Astrocyte of the spinal cord (primary cell): ENCODE results near the gene INAFM2.

Experiments used
- DNase-seq: peaks from one replicate; pipeline ENCODE4 v3.0.0; 2011; ENCODE audit warnings: low read depth, low spot score
- H3K4me3 ChIP-seq: 2 replicates; pipeline ENCODE4 v1.5.1; 2011; ENCODE audit warnings: low read depth, mild to moderate bottlenecking, low read length, moderate library complexity
- in situ Hi-C: cut with HindIII; loops from 2 replicates; pipeline ENCODE4 v1.10.0; 2017; ENCODE audit warnings: low sequenced_read_pairs
- TF ChIP-seq, protein P1 (sequence below): IDR thresholded peaks from 2 replicates; pipeline ENCODE4 v1.5.1; 2012; ENCODE audit warnings: low read depth, mild to moderate bottlenecking, low read length, inconsistent platforms

The INAFM2 gene

GRCh38 chr15:40347559-40348473, 24.3 kb downstream of the INAFM2 start:
- in situ Hi-C loops: no loop called here
- TF ChIP-seq, protein P1, sequence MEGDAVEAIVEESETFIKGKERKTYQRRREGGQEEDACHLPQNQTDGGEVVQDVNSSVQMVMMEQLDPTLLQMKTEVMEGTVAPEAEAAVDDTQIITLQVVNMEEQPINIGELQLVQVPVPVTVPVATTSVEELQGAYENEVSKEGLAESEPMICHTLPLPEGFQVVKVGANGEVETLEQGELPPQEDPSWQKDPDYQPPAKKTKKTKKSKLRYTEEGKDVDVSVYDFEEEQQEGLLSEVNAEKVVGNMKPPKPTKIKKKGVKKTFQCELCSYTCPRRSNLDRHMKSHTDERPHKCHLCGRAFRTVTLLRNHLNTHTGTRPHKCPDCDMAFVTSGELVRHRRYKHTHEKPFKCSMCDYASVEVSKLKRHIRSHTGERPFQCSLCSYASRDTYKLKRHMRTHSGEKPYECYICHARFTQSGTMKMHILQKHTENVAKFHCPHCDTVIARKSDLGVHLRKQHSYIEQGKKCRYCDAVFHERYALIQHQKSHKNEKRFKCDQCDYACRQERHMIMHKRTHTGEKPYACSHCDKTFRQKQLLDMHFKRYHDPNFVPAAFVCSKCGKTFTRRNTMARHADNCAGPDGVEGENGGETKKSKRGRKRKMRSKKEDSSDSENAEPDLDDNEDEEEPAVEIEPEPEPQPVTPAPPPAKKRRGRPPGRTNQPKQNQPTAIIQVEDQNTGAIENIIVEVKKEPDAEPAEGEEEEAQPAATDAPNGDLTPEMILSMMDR: no peak
- no peak overlapping the region for H3K4me3 ChIP-seq
- DNase-seq: no peak

GRCh38 chr15:40348474-40348870, 25.0 kb downstream of the INAFM2 start:
- in situ Hi-C loops: no loop called here
- DNase-seq: no peak
- TF ChIP-seq, protein P1: no peak
- no peak overlapping the region for H3K4me3 ChIP-seq

GRCh38 chr15:40349163-40349562, 25.7 kb downstream of the INAFM2 start:
- in situ Hi-C loops: no loop called here
- no peak for DNase-seq
- TF ChIP-seq, protein P1: no peak

DNA sequence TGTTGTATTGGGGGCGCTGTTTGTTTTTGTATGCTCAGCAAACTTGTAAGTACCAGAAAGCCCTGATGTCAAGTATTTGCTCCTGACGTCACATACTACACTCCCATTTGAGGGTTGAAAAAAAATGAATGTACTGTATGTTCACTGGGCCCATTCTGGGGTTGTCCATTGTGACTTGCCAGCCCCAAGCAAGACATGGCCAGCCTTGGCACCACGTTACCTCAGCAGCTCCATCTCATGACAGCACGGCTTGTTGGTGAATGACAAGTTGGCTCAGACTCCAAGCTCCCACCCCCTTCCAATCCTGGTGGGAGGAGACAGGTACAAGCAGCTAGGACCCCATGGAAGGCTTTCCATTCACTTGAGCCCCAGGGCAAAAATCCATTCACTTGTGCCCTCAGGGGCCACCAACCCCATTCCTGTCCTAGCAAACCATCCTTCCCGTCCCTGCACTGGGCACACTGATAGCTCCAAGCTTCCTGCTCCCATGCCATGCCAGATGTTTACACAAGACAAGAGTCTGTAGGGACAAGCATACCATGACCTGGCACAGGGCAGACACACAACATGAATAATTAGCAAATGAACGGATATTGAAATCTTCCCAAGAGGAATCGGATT, 28.9 kb downstream of the INAFM2 start:
- no peak overlapping the region for H3K4me3 ChIP-seq
- TF ChIP-seq, protein P1: no peak
- no peak for DNase-seq
- in situ Hi-C loops: no loop called here

More at GRCh38 chr15:40349163-40349562, 25.7 kb downstream of the INAFM2 start:
- H3K4me3 ChIP-seq: no peak overlapping the region

DNA sequence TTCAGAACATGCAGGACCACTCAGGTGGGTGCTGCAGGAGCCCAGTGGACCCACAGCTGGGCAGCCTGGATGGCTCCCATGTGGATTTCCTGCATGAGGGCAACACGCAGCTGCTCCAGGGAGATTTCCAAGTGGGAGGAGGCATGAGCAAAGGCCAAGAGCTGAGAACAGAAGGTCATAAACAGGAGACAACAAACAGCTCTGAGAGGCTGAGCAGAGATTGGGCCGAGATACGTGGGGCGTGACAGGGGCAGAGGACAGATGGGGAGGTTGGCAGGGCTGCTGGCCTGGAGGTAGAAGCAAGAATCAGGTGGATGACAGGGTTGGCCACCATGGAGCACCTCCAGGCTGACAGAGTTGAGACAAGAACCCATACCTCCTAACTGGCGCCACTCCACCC, 30.2 kb downstream of the INAFM2 start:
- no peak overlapping the region for H3K4me3 ChIP-seq
- TF ChIP-seq, protein P1: no peak
- in situ Hi-C loops: no loop called here
- no peak for DNase-seq

GRCh38 chr15:40354408-40355171, 31.1 kb downstream of the INAFM2 start:
- peak; percentile 76 for DNase-seq
- no peak overlapping the region for H3K4me3 ChIP-seq
- TF ChIP-seq, protein P1: peak; percentile 61
- in situ Hi-C loops: no loop called here
